ENCODE data around the gene NPC1L1. TPM values are rescaled to one million over a fixed set of nuclear protein-coding genes. Genes with fewer than 3 reads are reported as not detected.

NPC1L1 gene
- total RNA-seq, 2 experiments from 2014 or later = 0.13 TPM; not detected in 1

DNA sequence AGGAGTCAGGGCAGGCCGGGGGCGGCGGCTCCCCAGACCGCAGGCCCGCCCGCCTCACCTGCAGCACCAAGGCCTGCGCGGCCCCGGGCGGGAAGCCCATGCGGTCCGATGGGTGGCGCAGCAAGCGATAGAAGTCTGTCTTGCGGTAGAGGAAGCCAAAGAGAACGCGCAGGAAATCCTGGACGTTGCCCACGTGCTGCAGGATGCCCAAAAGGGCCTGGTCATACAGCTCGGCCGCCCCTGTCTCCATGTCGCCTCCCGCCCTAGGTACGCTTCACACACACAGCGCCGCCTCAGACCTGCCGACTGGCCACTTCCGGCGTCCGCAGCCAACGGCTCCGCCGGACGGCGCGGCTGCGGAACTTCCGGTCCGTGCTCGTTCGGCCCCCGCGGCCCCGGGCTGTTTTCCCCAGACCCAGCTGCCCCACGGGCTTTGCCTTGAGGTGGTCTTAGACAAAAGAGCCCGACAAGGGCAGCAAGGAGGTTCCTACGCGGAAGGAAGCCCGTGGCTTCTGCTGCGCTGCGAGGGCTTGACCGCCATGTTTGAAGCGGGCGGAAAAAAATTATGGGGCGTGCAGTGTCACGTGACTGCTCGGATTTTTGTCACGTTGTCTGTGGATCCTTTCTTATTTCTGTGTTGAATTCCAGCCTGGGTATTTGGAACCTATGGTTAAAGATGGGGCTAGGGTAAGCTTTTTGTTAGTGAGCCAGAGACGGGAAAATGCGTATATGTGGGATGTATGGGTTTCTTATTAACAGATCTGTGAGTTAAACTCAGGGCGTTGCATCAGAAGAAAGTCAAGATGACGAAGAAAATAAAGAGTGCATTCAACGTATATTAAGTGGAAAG, 50.6 kb downstream of the NPC1L1 start, which contains the start of gene NUDCD3:
Gene NUDCD3, minus strand, starts transcription at position 308 of the 850 bp plus-strand sequence. Its CDS starts 58 bp downstream, at position 250.
- TF ChIP-seq, protein P1, sequence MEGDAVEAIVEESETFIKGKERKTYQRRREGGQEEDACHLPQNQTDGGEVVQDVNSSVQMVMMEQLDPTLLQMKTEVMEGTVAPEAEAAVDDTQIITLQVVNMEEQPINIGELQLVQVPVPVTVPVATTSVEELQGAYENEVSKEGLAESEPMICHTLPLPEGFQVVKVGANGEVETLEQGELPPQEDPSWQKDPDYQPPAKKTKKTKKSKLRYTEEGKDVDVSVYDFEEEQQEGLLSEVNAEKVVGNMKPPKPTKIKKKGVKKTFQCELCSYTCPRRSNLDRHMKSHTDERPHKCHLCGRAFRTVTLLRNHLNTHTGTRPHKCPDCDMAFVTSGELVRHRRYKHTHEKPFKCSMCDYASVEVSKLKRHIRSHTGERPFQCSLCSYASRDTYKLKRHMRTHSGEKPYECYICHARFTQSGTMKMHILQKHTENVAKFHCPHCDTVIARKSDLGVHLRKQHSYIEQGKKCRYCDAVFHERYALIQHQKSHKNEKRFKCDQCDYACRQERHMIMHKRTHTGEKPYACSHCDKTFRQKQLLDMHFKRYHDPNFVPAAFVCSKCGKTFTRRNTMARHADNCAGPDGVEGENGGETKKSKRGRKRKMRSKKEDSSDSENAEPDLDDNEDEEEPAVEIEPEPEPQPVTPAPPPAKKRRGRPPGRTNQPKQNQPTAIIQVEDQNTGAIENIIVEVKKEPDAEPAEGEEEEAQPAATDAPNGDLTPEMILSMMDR (conservative IDR thresholded peaks at IDR 0.05; ENCODE audit: low read length) = peak; percentile 59; the same call in 1 of the 2 replicates
- no peak for TF ChIP-seq EZH2phosphoT487 (IDR thresholded peaks at IDR 0.05; ENCODE audit: borderline replicate concordance, low read depth, low read length)
- no TSS peak for BruUV-seq (replicated peaks)

GRCh38 chr7:44489955-44490350, 51.2 kb downstream of the NPC1L1 start:
- peak overlapping the region; percentile 97 for H3K4me2 ChIP-seq (ENCODE audit: low read length)
- H3K36me3 ChIP-seq (ENCODE audit: insufficient read depth, low read length) = peaks cover 23% of the 10 kb centered on the region
- POLR2A ChIA-PET = interaction anchor here (1.1 to 2.6 kb wide), 5 partner anchors 9 to 145 kb away, joined by 3 to 17 read pairs (median 5); no protein-coding TSS in a partner anchor
- CTCF ChIA-PET (ENCODE audit: unreplicated experiment) = interaction anchor here (0.6 to 1.0 kb wide), 2 partner anchors 21 to 27 kb away, joined by 3 to 4 read pairs; no protein-coding TSS in a partner anchor
- H3K79me2 ChIP-seq (ENCODE audit: insufficient read depth, low read depth, low read length) = peaks cover 43% of the 10 kb centered on the region
- peak overlapping the region; percentile 94 for H3K4me3 ChIP-seq (ENCODE audit: low read depth, low read length, poor library complexity, severe bottlenecking)
- TF ChIP-seq, protein P1 (conservative IDR thresholded peaks at IDR 0.05; ENCODE audit: low read length) = no peak
- TF ChIP-seq EZH2phosphoT487 (IDR thresholded peaks at IDR 0.05; ENCODE audit: borderline replicate concordance, low read depth, low read length) = no peak
- no peaks in the 10 kb centered on the region for H3K9me3 ChIP-seq (ENCODE audit: low read length)
- H3K27ac ChIP-seq (ENCODE audit: low read depth, low read length, poor library complexity, severe bottlenecking) = peak overlapping the region; percentile 83
- DNase-seq (ENCODE audit: low spot score) = no peak
- TSS peak; percentile 71 for BruUV-seq (replicated peaks)
- no peaks in the 10 kb centered on the region; the same call in 1 of the 2 replicates for H3K9me2 ChIP-seq (ENCODE audit: insufficient read depth, low read length)
- intact Hi-C loops (cut with micrococcal nuclease; ENCODE audit: unreplicated experiment) = loop anchor here (5.0 kb wide), 1 partner anchor 77 kb away; no protein-coding TSS in a partner anchor
- peaks cover 33% of the 10 kb centered on the region for H3K4me1 ChIP-seq (ENCODE audit: insufficient read depth, low read length, poor library complexity, severe bottlenecking)
- no peaks in the 10 kb centered on the region for H4K20me1 ChIP-seq (ENCODE audit: insufficient read depth, low read length)
- H2AFZ ChIP-seq (ENCODE audit: low read length) = peak overlapping the region; percentile 77; the same call in 1 of the 2 replicates

More for the DNA sequence above, 50.6 kb downstream of the NPC1L1 start, which contains the start of gene NUDCD3:
- peaks cover 16% of the 10 kb centered on the region for H3K36me3 ChIP-seq (ENCODE audit: insufficient read depth, low read length)
- DNase-seq (ENCODE audit: low spot score) = peak; percentile 92
- peaks cover 33% of the 10 kb centered on the region for H3K4me1 ChIP-seq (ENCODE audit: insufficient read depth, low read length, poor library complexity, severe bottlenecking)
- ChIA-PET POLR2A (interaction anchor here (0.5 to 2.6 kb wide), 15 partner anchors 9 to 1208 kb away, joined by 3 to 17 read pairs (median 4); partner anchors contain the start of gene DDX56), CTCF (ENCODE audit: unreplicated experiment) (interaction anchor here (0.6 to 1.0 kb wide), 4 partner anchors 22 to 870 kb away, joined by 3 to 4 read pairs (median 4); no protein-coding TSS in a partner anchor)
- intact Hi-C loops (cut with micrococcal nuclease; ENCODE audit: unreplicated experiment) = loop anchor here (5.0 kb wide), 1 partner anchor 77 kb away; no protein-coding TSS in a partner anchor
- peak within 1 kb of the TSS; percentile 94 for H3K4me3 ChIP-seq (ENCODE audit: low read depth, low read length, poor library complexity, severe bottlenecking)
- H2AFZ ChIP-seq (ENCODE audit: low read length) = peak within 1 kb of the TSS; percentile 77
- peak within 1 kb of the TSS; percentile 97 for H3K4me2 ChIP-seq (ENCODE audit: low read length)
- no peaks in the 10 kb centered on the region for H3K9me3 ChIP-seq (ENCODE audit: low read length)
- H3K79me2 ChIP-seq (ENCODE audit: insufficient read depth, low read depth, low read length) = peaks cover 41% of the 10 kb centered on the region
- peak within 1 kb of the TSS; percentile 83 for H3K27ac ChIP-seq (ENCODE audit: low read depth, low read length, poor library complexity, severe bottlenecking)
- H3K9me2 ChIP-seq (ENCODE audit: insufficient read depth, low read length) = no peaks in the 10 kb centered on the region; the same call in 1 of the 2 replicates
- no peaks in the 10 kb centered on the region for H4K20me1 ChIP-seq (ENCODE audit: insufficient read depth, low read length)

Measured in OCI-LY7 (cell line).